HepG2 (cell line): Measurements from ENCODE around the gene PEAK3. TPM values are rescaled to one million over a fixed set of nuclear protein-coding genes. Genes with fewer than 3 reads are reported as not detected.

ENCODE experiments used
- ADNP ChIP-seq: sonication (generic); formaldehyde crosslinking; IDR thresholded peaks from 2 replicates; pipeline ENCODE4 v1.4.0; 2020; ENCODE audit warnings: missing genetic modification reagents
- CEBPB ChIP-seq: IDR thresholded peaks from 2 replicates; pipeline ENCODE4 v1.6.1; 2011; ENCODE audit warnings: low read depth, low read length, improper control_type of control experiment, borderline replicate concordance
- GATAD1 ChIP-seq: IDR thresholded peaks from 2 replicates; pipeline ENCODE4 v1.6.1; 2016; ENCODE audit warnings: missing genetic modification reagents, missing compliant biosample characterization
- HNRNPH1 ChIP-seq: fragments of 200-400 bp; formaldehyde crosslinking; optimal IDR thresholded peaks from 2 replicates; pipeline ENCODE3; 2017; ENCODE audit warnings: mild to moderate bottlenecking, low read depth, low read length
- MAX ChIP-seq: IDR thresholded peaks from 2 replicates; pipeline ENCODE4 v1.6.1; 2012; ENCODE audit warnings: inconsistent platforms
- MYC ChIP-seq: sonication (generic); formaldehyde crosslinking; IDR thresholded peaks from 2 replicates; pipeline ENCODE4 v1.9.0; 2021; ENCODE audit warnings: missing genetic modification reagents, borderline replicate concordance
- PLSCR1 ChIP-seq: sonication (generic); formaldehyde crosslinking; IDR thresholded peaks from 2 replicates; pipeline ENCODE4 v1.5.0; 2020; ENCODE audit warnings: missing genetic modification reagents, mild to moderate bottlenecking, borderline replicate concordance
- RAD21 ChIP-seq: fragments of 450-650 bp; formaldehyde crosslinking; IDR thresholded peaks from 2 replicates; pipeline ENCODE4 v1.5.0; 2020; ENCODE audit warnings: mild to moderate bottlenecking
- SOX5 ChIP-seq: IDR thresholded peaks from 2 replicates; pipeline ENCODE4 v1.6.1; 2016; ENCODE audit warnings: borderline replicate concordance
- XBP1 ChIP-seq: sonication (generic); formaldehyde crosslinking; IDR thresholded peaks from 2 replicates; pipeline ENCODE4 v1.5.0; 2020; ENCODE audit warnings: missing genetic modification reagents
- ZNF260 ChIP-seq: sonication (generic); formaldehyde crosslinking; IDR thresholded peaks from 2 replicates; pipeline ENCODE4 v1.4.0; 2020; ENCODE audit warnings: missing genetic modification reagents, low read depth, mild to moderate bottlenecking, borderline replicate concordance
- ZNF331 ChIP-seq: sonication (generic); formaldehyde crosslinking; IDR thresholded peaks from 2 replicates; pipeline ENCODE4 v1.4.0; 2020; ENCODE audit warnings: missing genetic modification reagents
- ZNF441 ChIP-seq: sonication (generic); formaldehyde crosslinking; IDR thresholded peaks from 2 replicates; pipeline ENCODE4 v1.7.0; 2021; ENCODE audit warnings: missing genetic modification reagents, borderline replicate concordance
- ZNF549 ChIP-seq: sonication (generic); formaldehyde crosslinking; IDR thresholded peaks from 2 replicates; pipeline ENCODE4 v1.5.0; 2020; ENCODE audit warnings: missing genetic modification reagents
- polyA plus RNA-seq, 8 experiments: library from polyadenylated mRNA; depleted of rRNA in 3 of 8; stranded (reverse) in 7 of 8; unstranded in 1 of 8; fragments of >200 nt; fragmentation: Illumina TruSeq in 4 of 8; extraction: Trizol in 4 of 8; gene quantifications; 2 replicates each; pipeline versions ENCODE4 v1.2.1 to v1.2.3, GENCODE V29; 2011 to 2016; ENCODE audit warnings: low read depth in 4 of 8, missing spikeins in 1 of 8, mixed read lengths in 1 of 8; ENCODE audit not compliant: insufficient read depth in 1 of 8
- total RNA-seq, 5 experiments: library from RNA; depleted of rRNA; stranded (reverse); fragments of >200 nt; fragmentation: Illumina TruSeq; extraction: Trizol; gene quantifications; 2 replicates each; pipeline ENCODE4 v1.2.3, GENCODE V29; 2016; ENCODE audit warnings: low read depth in 1 of 5
- TF ChIP-seq, protein P1 (sequence below): sonication (generic); formaldehyde crosslinking; IDR thresholded peaks from 2 replicates; pipeline ENCODE4 v1.4.0; 2020; ENCODE audit warnings: missing genetic modification reagents
- TF ChIP-seq, protein P2 (sequence below): sonication (generic); formaldehyde crosslinking; IDR thresholded peaks from 2 replicates; pipeline ENCODE4 v1.4.0; 2020; ENCODE audit warnings: missing genetic modification reagents
- TF ChIP-seq, protein P3 (sequence below): sonication (generic); formaldehyde crosslinking; IDR thresholded peaks from 2 replicates; pipeline ENCODE4 v1.4.0; 2020; ENCODE audit warnings: low read depth, mild to moderate bottlenecking, missing genetic modification reagents
- TF ChIP-seq, protein P4 (sequence below): IDR thresholded peaks from 2 replicates; pipeline ENCODE4 v1.6.1; 2016; ENCODE audit warnings: missing biosample characterization, missing genetic modification reagents, low read depth

The PEAK3 gene
- total and polyA plus RNA-seq, 2 of the 13 experiments (the other 11 are each of a cell fraction or from before 2014, with no cell fraction given): not detected

- TF ChIP-seq RAD21 (CRISPR knock-in tag): peak; percentile 60; the same call in 1 of the 2 replicates
- TF ChIP-seq XBP1: no peak
- peak; percentile 89 for TF ChIP-seq MAX
- TF ChIP-seq, protein P1, sequence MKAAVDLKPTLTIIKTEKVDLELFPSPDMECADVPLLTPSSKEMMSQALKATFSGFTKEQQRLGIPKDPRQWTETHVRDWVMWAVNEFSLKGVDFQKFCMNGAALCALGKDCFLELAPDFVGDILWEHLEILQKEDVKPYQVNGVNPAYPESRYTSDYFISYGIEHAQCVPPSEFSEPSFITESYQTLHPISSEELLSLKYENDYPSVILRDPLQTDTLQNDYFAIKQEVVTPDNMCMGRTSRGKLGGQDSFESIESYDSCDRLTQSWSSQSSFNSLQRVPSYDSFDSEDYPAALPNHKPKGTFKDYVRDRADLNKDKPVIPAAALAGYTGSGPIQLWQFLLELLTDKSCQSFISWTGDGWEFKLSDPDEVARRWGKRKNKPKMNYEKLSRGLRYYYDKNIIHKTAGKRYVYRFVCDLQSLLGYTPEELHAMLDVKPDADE (CRISPR knock-in tag): no peak
- no peak for TF ChIP-seq CEBPB
- no peak for TF ChIP-seq SOX5 (CRISPR knock-in tag)
- TF ChIP-seq, protein P2, sequence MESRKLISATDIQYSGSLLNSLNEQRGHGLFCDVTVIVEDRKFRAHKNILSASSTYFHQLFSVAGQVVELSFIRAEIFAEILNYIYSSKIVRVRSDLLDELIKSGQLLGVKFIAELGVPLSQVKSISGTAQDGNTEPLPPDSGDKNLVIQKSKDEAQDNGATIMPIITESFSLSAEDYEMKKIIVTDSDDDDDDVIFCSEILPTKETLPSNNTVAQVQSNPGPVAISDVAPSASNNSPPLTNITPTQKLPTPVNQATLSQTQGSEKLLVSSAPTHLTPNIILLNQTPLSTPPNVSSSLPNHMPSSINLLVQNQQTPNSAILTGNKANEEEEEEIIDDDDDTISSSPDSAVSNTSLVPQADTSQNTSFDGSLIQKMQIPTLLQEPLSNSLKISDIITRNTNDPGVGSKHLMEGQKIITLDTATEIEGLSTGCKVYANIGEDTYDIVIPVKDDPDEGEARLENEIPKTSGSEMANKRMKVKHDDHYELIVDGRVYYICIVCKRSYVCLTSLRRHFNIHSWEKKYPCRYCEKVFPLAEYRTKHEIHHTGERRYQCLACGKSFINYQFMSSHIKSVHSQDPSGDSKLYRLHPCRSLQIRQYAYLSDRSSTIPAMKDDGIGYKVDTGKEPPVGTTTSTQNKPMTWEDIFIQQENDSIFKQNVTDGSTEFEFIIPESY: 0 out of 2 replicates have a peak, but pooled peaks have one; percentile 33
- TF ChIP-seq ZNF549 (CRISPR knock-in tag): no peak
- TF ChIP-seq, protein P3, sequence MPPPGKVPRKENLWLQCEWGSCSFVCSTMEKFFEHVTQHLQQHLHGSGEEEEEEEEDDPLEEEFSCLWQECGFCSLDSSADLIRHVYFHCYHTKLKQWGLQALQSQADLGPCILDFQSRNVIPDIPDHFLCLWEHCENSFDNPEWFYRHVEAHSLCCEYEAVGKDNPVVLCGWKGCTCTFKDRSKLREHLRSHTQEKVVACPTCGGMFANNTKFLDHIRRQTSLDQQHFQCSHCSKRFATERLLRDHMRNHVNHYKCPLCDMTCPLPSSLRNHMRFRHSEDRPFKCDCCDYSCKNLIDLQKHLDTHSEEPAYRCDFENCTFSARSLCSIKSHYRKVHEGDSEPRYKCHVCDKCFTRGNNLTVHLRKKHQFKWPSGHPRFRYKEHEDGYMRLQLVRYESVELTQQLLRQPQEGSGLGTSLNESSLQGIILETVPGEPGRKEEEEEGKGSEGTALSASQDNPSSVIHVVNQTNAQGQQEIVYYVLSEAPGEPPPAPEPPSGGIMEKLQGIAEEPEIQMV: 0 out of 2 replicates have a peak, but pooled peaks have one; percentile 44
- no peak for TF ChIP-seq ZNF441 (CRISPR knock-in tag)
- peak; percentile 45; the same call in 1 of the 2 replicates for TF ChIP-seq MYC (CRISPR knock-in tag)
- no peak for TF ChIP-seq HNRNPH1
- TF ChIP-seq, protein P4, sequence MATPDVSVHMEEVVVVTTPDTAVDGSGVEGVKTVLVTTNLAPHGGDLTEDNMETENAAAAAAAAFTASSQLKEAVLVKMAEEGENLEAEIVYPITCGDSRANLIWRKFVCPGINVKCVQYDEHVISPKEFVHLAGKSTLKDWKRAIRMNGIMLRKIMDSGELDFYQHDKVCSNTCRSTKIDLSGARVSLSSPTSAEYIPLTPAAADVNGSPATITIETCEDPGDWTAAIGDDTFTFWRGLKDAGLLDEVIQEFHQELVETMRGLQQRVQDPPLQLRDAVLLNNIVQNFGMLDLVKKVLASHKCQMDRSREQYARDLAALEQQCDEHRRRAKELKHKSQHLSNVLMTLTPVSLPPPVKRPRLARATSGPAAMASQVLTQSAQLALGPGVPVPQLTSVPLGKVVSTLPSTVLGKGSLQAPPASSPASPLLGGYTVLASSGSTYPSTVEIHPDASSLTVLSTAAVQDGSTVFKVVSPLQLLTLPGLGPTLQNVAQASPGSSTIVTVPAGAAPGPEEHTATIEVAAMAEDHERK (CRISPR knock-in tag): no peak
- no peak for TF ChIP-seq ZNF331
- TF ChIP-seq GATAD1: no peak
- TF ChIP-seq PLSCR1 (CRISPR knock-in tag): no peak
- no peak for TF ChIP-seq ADNP
- TF ChIP-seq ZNF260 (CRISPR knock-in tag): no peak
These were observed 9.3 kb upstream of the PEAK3 start (continued) for GRCh38 chr19:2291185-2291751.
